CD4-positive, alpha-beta T cell treated with Interleukin-4 for 4 hours (primary cell): Measurements from ENCODE around the gene PTPRN2.

Experiments used
- DNase-seq: peaks from one replicate; pipeline ENCODE4 v3.0.0-alpha.2; 2020

Gene PTPRN2

DNA sequence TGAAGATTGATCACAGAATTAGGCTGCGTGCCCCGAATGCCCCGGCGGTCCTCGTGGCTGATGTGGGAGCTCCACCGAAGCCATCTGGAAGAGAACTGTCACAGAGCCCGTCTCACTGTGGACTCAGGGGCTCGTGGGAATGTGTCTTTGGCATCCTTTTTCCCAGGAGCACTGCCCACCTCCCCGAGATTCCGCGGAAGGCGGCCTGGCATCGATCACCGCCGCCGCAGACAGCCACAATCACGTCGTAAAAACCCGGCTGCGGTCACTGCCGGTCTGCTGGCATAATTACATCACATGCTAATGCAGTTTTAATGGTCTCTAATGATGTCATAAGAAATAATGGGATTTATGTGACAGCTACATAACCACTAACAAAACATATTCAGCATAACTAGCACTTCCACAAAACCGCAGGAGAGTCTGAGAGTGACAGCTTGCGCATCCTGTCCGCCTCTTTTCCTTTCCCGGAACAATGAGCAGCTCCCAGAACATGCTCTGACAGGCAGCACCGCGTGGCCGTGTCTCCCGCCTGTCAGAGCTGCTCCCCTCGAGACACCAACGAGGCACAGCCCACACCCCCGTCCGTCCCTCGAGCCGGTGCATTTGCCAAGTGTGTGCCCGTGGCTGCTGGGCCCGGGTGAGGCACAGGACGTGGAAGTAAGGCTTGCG, 490.0 kb downstream of the PTPRN2 start:
- no peak for DNase-seq

DNA sequence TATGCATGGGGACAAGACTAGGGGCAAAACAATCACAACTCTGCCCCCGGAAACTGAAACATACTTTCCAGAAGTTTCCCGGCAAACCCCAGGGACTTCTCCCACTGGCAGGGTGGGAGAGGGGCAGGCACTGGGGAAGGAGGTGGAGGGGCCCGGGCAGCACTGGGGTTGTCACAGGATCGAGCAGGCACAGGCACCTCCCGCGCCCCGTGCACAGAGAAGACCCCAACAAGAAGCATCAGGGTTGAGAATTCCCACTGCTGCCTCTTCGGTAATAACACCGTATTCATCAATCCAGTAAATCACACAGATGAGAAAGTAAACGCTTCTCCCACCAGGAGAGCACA, 490.5 kb downstream of the PTPRN2 start:
- DNase-seq: no peak

- DNase-seq: no peak
Observed at GRCh38 chr7:158096582-158096981, 491.0 kb downstream of the PTPRN2 start.

DNA sequence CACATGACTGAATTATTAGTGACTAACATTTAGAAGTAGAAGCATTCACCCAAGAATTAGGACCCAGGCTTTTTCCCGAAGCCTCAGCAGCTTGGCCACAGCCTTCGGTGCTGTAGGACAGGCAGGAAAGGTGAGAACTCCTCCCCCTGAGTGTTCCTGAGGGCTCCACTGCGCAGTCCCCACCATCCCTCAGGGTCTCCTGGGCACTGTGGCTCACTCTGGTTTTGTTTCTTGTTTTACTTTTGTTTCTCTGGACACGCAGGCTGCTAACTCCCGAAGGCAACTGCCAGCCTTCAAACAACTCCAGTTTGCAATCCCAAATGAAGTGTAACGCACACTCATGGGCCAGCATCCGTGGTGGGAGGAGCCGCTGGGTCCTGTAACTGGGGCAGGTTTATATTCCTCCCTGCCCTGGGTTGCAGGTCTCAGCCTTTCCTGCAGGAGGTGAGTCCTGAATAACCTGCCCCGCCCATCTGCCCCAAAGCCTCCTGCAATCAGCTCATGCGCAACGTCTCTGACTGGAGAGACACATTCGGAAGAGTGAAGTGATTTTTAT, 492.9 kb downstream of the PTPRN2 start:
- no peak for DNase-seq

- no peak for DNase-seq
Observed at GRCh38 chr7:158094046-158094445, 493.6 kb downstream of the PTPRN2 start.

- DNase-seq: no peak
Observed at GRCh38 chr7:158093156-158093796, 494.3 kb downstream of the PTPRN2 start.

DNA sequence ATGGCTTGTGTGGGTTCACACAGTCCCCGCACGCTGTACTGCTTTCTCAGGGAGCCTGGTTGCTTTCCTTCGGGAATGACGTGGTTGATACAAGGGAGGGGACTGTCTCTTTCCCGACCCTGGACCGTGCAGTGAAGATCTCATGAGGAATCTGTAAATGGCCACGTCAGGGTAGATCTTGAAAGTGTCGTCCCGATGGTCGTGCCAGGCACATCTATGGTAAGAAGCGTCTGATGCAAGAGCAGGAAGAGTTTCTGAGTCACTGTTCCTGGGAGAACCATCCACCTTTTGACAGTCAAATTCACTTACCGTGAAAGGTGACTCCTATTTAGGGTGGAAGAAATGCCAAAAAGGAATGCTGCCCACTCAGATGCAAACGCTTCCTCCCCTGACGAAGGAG, 500.4 kb downstream of the PTPRN2 start:
- no peak for DNase-seq

GRCh38 chr7:158085741-158086695, 501.6 kb downstream of the PTPRN2 start:
- DNase-seq: no peak

DNA sequence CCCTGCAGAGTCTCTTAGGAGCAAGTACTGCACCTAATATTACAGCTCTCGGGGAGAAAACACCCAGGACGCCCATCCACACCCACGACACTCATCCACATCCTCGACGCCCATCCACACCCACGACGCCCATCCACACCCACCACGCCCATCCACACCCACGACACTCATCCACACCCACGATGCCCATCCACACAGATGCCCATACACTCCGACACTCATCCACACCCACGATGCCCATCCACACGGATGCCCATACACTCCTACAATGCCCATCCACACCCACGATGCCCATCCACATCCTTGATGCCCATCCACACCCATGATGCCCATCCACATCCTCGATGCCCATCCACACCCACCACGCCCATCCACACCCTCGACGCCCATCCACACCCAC, 503.1 kb downstream of the PTPRN2 start:
- no peak for DNase-seq

GRCh38 chr7:158083526-158084310, 503.9 kb downstream of the PTPRN2 start:
- DNase-seq: no peak

- DNase-seq: no peak
Observed at GRCh38 chr7:158082761-158083160, 504.9 kb downstream of the PTPRN2 start.

DNA sequence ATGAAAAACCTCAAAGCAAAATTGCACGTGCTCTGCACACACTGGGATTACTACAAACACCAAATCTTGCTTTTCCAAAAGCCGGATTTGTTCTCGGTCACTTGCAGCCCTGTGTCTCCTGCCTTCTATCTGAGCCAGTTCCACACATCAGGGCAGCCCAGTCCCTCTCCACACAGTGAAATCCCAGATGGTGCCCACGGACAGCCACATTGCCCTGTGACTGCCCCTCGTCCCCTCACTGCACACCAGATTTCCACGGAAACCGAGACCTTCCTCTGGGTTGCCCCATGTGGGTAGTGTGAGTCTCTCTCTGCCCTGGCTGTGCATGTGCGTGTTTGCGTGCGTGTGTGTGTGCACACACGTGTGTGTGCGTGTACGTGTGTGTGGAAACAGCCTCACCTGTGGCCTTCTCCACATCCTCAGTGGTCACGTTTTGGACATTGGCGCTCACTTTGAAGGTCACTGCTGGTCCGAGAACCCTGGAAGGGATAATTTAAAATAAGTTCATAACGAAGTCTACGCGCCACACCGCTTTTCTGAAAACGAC, 506.7 kb downstream of the PTPRN2 start:
- no peak for DNase-seq

DNA sequence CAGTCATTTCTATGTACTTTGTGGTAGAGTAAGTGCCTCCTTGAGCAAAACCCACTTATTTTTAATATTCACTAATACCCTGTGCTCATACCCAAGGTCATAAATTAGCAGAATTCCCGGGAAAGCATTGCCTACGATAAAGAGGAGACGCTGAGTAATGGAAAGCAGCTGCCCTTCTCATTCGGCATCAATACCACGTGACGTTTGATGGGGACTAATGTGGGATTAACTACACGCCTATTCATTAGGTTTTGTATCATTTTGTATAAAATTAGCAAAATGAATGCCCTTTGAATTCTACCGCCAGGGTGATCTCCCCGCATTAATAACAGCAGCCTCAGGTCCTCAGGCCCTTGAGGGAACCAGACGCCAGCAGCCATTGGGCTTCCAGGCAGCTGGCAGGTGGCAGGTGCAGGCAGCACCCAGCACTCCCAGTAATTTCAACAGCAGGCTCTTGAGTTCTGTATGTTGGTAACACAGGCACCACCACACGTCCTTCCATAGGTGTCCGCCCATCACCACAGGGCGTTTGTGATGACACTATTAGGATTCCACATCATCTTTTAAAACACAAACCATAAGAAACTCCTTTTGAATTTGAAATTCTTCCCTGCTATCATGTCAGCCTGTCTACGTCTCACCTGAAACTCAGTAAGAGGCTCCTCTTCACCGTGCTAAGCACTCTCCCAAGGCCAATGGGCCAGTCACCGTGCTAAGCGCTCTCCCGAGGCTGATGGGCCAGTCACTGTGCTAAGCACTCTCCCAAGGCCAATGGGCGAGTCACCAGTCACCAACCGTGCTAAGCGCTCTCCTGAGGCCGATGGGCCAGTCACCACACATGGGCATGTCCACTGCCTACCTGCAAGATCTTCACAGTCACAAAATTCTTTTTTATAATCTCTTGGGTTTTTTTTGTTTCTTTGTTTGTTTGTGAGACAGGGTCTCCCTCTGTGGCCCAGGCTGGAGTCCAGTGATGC, 509.4 kb downstream of the PTPRN2 start:
- no peak for DNase-seq

DNA sequence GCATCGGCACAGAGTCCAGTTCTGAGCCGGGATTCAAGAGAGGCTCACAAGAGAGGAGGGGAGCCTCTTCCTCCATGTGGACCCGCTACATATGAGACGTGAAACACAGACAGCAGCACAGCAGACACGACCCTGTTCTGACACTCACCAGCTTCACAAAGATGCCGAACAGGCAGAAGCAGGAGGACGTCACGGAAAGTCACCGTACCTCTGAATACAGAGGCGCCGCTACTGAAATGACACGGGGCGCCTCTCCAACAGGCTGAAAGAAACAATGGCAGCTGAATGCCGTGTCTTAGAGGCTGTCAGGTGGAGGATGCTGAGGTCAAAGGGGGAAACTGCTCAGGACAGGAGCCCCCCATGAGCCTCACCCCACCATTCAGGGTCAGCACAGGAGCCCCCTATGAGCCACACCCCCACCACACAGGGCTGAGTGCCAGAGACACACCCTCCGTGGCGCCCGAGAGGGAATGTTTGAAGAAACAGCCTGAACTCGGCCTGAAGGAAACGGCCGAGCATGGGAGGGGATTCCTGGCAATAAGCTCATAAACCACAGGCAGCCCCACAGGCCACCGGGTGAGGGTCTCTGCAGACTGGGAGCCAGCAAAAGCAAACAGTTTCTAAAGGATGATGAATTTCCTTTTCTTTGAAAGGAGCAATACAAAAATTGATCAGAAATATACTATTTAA, 510.3 kb downstream of the PTPRN2 start:
- DNase-seq: no peak

- DNase-seq: no peak
Observed at GRCh38 chr7:158076656-158077055, 511.0 kb downstream of the PTPRN2 start.

DNA sequence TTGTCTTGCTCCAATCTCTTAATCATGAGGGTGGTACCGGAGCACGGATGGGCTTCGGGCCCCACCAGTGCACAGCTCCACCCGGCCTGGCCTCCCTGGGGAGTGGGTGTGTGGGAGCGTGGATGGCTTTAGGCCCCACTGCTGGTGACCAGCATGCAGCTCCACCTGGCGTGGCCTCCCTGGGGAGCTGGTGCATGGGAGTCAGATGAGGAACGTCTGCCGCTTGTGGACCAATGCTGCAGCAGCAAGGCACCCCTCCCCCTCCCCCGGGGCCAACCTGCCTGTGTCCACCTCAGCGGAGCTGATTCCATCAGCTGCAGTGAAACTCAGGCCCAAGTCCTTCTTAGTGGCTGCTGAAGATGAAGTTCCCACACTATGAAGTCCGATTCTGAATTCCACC, 511.4 kb downstream of the PTPRN2 start:
- no peak for DNase-seq

- no peak for DNase-seq
Observed at GRCh38 chr7:158075633-158076001, 512.0 kb downstream of the PTPRN2 start.

DNA sequence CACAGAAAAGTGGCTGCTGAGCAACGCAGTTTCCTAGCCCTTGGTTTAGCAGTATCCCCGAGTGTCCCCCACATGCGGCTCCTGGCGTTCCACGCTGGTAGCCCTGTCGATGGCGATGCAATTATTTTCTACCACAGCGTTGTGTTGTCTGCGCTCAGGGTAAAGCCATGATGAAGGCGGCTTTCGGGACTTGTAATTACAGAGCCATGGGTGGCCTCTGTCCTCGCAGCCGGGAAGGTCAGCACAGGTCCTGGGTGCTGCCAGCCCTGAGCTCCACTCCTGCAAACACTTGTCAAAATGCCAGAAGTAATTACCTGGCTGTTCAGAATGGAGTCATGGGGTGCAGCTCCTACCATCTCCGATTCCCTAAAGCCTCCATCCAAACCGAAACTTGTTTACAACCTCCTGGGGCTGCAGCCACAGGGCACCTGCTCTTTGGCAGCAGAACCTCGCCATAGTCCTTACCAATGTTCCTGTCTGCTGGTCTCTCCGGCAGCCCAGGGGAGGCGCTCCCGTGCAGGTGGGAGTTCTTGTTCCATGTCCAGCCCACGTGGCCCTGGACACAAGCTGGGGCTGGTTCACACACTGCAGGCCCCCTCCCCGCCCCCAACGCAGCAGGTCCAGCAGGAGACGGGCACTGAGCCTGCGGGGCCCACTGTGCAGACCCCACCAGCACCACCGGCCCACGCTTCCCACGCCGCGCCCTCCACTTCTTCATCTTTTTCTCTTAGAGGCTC, 512.6 kb downstream of the PTPRN2 start:
- no peak for DNase-seq
